ENCODE measurements around the gene MERTK. TPM values are rescaled to one million over a fixed set of nuclear protein-coding genes. Genes with fewer than 3 reads are reported as not detected.

MERTK gene
- polyA plus RNA-seq, 1 of the 3 experiments (the other 2 are of a cell fraction) = 9.6 TPM

GRCh38 chr2:111967018-111967417, 68.6 kb downstream of the MERTK start:
- Histone ChIP-seq H3K4me3 (ENCODE audit: low read depth in 2 of 2, low read length in 1 of 2) (no peak overlapping the region), H3K4me2 (no peak overlapping the region), H3K36me3 (replicated peaks in 1 of 2; ENCODE audit: control insufficient read depth in 1 of 2, insufficient read depth in 2 of 2, low read length in 1 of 2) (no peaks in the 10 kb centered on the region), H3K79me2 (ENCODE audit: insufficient read depth) (no peaks in the 10 kb centered on the region), H3K9ac (no peak overlapping the region), H3K27me3 (ENCODE audit: insufficient read depth) (no peaks in the 10 kb centered on the region), H4K20me1 (ENCODE audit: insufficient read depth) (no peaks in the 10 kb centered on the region), H3F3A (replicated peaks; ENCODE audit: insufficient read depth) (peaks cover 7% of the 10 kb centered on the region), H3K9me2 (no peaks in the 10 kb centered on the region), H3K4me1 (ENCODE audit: control insufficient read depth in 1 of 2, insufficient read depth in 2 of 2, low read depth in 1 of 2, low read length in 1 of 2) (no peaks in the 10 kb centered on the region; a peak in 1 of 4 replicates), H3K27ac (ENCODE audit: low read depth in 2 of 2, low read length in 1 of 2) (no peak overlapping the region), H2AFZ (ENCODE audit: low read depth) (no peak overlapping the region), H3K9me3 (no peaks in the 10 kb centered on the region)
- DNase-seq = no peak
- ChIA-PET POLR2A (no interaction called here), CTCF (no interaction called here)
- 88% methylated on average over 1 of the region's 1 CpG for WGBS (ENCODE audit: low lambda C conversion rate)
- TF ChIP-seq USF2 (IDR thresholded peaks at IDR 0.05; ENCODE audit: borderline replicate concordance, low read depth, low read length) = no peak
- TF ChIP-seq MXI1 (IDR thresholded peaks at IDR 0.05; ENCODE audit: low read depth, low read length) = no peak

DNA sequence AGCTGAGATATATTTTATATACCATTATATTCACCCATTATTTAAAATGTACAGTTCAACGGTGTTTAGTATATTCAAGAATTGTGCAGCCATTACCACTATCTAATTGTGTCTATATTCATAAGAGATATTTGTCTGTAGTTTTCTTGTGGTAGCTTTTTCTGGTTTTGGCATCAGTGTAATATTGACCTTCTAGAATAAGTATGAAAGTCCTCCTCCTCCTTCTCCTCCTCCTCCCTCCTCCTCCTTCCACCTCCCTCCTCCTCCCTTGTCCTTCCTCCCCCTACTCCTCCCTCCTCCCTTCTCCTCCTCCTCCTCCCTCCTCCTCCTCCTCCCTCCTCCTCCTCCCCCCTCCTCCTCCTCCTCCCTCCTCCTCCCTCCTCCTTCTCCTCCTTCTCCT, 72.0 kb downstream of the MERTK start:
- no peak for DNase-seq
- no peaks in the 10 kb centered on the region; a peak in 1 of 4 replicates for H3K4me1 ChIP-seq (ENCODE audit: control insufficient read depth in 1 of 2, insufficient read depth in 2 of 2, low read depth in 1 of 2, low read length in 1 of 2)
- H3K79me2 ChIP-seq (ENCODE audit: insufficient read depth) = no peaks in the 10 kb centered on the region
- CTCF ChIA-PET = interaction anchor here (0.9 kb wide), 1 partner anchor 11 kb away, joined by 4 read pairs; no protein-coding TSS in a partner anchor
- TF ChIP-seq NFIC (IDR thresholded peaks at IDR 0.05; ENCODE audit: borderline replicate concordance) = no peak
- TF ChIP-seq NRF1 (IDR thresholded peaks at IDR 0.05; ENCODE audit: low read depth, low read length) = no peak
- TF ChIP-seq GATA2 (CRISPR knock-in tag; IDR thresholded peaks at IDR 0.05) = no peak
- TF ChIP-seq USF2 (IDR thresholded peaks at IDR 0.05; ENCODE audit: borderline replicate concordance, low read depth, low read length) = no peak
- TF ChIP-seq, protein P1, sequence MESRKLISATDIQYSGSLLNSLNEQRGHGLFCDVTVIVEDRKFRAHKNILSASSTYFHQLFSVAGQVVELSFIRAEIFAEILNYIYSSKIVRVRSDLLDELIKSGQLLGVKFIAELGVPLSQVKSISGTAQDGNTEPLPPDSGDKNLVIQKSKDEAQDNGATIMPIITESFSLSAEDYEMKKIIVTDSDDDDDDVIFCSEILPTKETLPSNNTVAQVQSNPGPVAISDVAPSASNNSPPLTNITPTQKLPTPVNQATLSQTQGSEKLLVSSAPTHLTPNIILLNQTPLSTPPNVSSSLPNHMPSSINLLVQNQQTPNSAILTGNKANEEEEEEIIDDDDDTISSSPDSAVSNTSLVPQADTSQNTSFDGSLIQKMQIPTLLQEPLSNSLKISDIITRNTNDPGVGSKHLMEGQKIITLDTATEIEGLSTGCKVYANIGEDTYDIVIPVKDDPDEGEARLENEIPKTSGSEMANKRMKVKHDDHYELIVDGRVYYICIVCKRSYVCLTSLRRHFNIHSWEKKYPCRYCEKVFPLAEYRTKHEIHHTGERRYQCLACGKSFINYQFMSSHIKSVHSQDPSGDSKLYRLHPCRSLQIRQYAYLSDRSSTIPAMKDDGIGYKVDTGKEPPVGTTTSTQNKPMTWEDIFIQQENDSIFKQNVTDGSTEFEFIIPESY (IDR thresholded peaks at IDR 0.05; ENCODE audit: borderline replicate concordance, low read depth) = no peak
- no peak for TF ChIP-seq FOXJ3 (CRISPR knock-in tag; IDR thresholded peaks at IDR 0.05)
- no peak for TF ChIP-seq MXI1 (IDR thresholded peaks at IDR 0.05; ENCODE audit: low read depth, low read length)
- TF ChIP-seq EP300 (IDR thresholded peaks at IDR 0.05; ENCODE audit: borderline replicate concordance in 1 of 2, low read depth in 1 of 2, low read length in 1 of 2) = no peak
- no peak for TF ChIP-seq SMC3 (IDR thresholded peaks at IDR 0.05; ENCODE audit: low read depth, low read length)
- TF ChIP-seq GABPA (IDR thresholded peaks at IDR 0.05; ENCODE audit: low read depth) = no peak
- TF ChIP-seq MAX (IDR thresholded peaks at IDR 0.05; ENCODE audit: low read depth) = no peak
- no peak for TF ChIP-seq CHD2 (IDR thresholded peaks at IDR 0.05; ENCODE audit: low read length, partially characterized antibody)
- TF ChIP-seq EZH2phosphoT487 (IDR thresholded peaks at IDR 0.05; ENCODE audit: borderline replicate concordance, low read depth) = no peak
- TF ChIP-seq JUND (IDR thresholded peaks at IDR 0.05) = no peak
- TF ChIP-seq, protein P2, sequence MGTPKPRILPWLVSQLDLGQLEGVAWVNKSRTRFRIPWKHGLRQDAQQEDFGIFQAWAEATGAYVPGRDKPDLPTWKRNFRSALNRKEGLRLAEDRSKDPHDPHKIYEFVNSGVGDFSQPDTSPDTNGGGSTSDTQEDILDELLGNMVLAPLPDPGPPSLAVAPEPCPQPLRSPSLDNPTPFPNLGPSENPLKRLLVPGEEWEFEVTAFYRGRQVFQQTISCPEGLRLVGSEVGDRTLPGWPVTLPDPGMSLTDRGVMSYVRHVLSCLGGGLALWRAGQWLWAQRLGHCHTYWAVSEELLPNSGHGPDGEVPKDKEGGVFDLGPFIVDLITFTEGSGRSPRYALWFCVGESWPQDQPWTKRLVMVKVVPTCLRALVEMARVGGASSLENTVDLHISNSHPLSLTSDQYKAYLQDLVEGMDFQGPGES (IDR thresholded peaks at IDR 0.05; ENCODE audit: low read depth, low read length) = no peak
- no peak for TF ChIP-seq RFX5 (IDR thresholded peaks at IDR 0.05; ENCODE audit: low read length)
- no peak for TF ChIP-seq ELF1 (IDR thresholded peaks at IDR 0.05)
- no peak overlapping the region for H2AFZ ChIP-seq (ENCODE audit: low read depth)
- no peak overlapping the region for H3K27ac ChIP-seq (ENCODE audit: low read depth in 2 of 2, low read length in 1 of 2)
- H3K36me3 ChIP-seq (replicated peaks in 1 of 2; ENCODE audit: control insufficient read depth in 1 of 2, insufficient read depth in 2 of 2, low read length in 1 of 2) = no peaks in the 10 kb centered on the region
- H3F3A ChIP-seq (replicated peaks; ENCODE audit: insufficient read depth) = peaks cover 7% of the 10 kb centered on the region
- H3K4me3 ChIP-seq (ENCODE audit: low read depth in 2 of 2, low read length in 1 of 2) = no peak overlapping the region
- H3K9me2 ChIP-seq = no peaks in the 10 kb centered on the region
- H4K20me1 ChIP-seq (ENCODE audit: insufficient read depth) = no peaks in the 10 kb centered on the region
- no peaks in the 10 kb centered on the region for H3K9me3 ChIP-seq
- no peak overlapping the region for H3K4me2 ChIP-seq
- WGBS (ENCODE audit: low lambda C conversion rate) = 86% methylated on average over 1 of the region's 1 CpG
- POLR2A ChIA-PET = no interaction called here
- no peak overlapping the region for H3K9ac ChIP-seq
- no peaks in the 10 kb centered on the region for H3K27me3 ChIP-seq (ENCODE audit: insufficient read depth)

Data from SK-N-SH (cell line).